SU-DHL-6 (cell line): ENCODE measurements around the gene BMERB1.
"Not testable (repeated sequence)": the region's sequence is repeated elsewhere in the genome, so short reads cannot be mapped to it uniquely, and the experiment has no call there.

Source experiments
- H2AFZ ChIP-seq: fragments of 200-600 bp; sonication (generic); 2 replicates; pipeline ENCODE4 v1.6.1; 2014; ENCODE audit warnings: low read depth, mild to moderate bottlenecking, moderate library complexity, mixed read lengths, antibody characterized with exemption, low read length; ENCODE audit not compliant: severe bottlenecking
- H3F3A ChIP-seq: fragments of 200-600 bp; shearing (Covaris generic); 2 replicates; pipeline ENCODE4 v1.6.0; 2016; ENCODE audit warnings: antibody characterized with exemption, mild to moderate bottlenecking; ENCODE audit not compliant: insufficient read depth
- H3K27ac ChIP-seq: fragments of 200-600 bp; sonication (generic); 2 replicates; pipeline ENCODE4 v1.5.1; 2016; ENCODE audit warnings: low read depth, mild to moderate bottlenecking, low read length, moderate library complexity, mixed read lengths
- H3K27me3 ChIP-seq: fragments of 200-600 bp; sonication (generic), shearing (Covaris generic); 2 replicates; pipeline ENCODE4 v1.6.0; 2014; ENCODE audit warnings: mild to moderate bottlenecking, low read length
- H3K36me3 ChIP-seq: fragments of 200-600 bp; sonication (generic); 2 replicates; pipeline ENCODE4 v1.6.1; 2014; ENCODE audit warnings: mild to moderate bottlenecking, low read length, mixed read lengths
- H3K4me2 ChIP-seq: fragments of 300-600, 200-600 bp; shearing (Covaris generic), sonication (generic); 2 replicates; pipeline ENCODE4 v1.6.0; 2014; ENCODE audit warnings: low read length, low read depth, mild to moderate bottlenecking; ENCODE audit not compliant: poor library complexity, severe bottlenecking
- H3K4me3 ChIP-seq: fragments of 200-600 bp; sonication (generic); 2 replicates; pipeline ENCODE4 v1.5.1; 2014; ENCODE audit warnings: antibody characterized with exemption, low read length, mild to moderate bottlenecking, mixed read lengths; ENCODE audit not compliant: insufficient read depth, poor library complexity, severe bottlenecking
- H3K79me2 ChIP-seq: fragments of 200-600 bp; sonication (generic); 2 replicates; pipeline ENCODE4 v1.6.1; 2014; ENCODE audit warnings: mild to moderate bottlenecking, low read length, moderate library complexity; ENCODE audit not compliant: insufficient read depth
- H3K9ac ChIP-seq: fragments of 200-600 bp; sonication (generic); 2 replicates; pipeline ENCODE4 v1.7.0; 2014; ENCODE audit warnings: mild to moderate bottlenecking, low read length
- H3K9me2 ChIP-seq: fragments of 200-600 bp; sonication (generic); replicated peaks from 2 replicates; pipeline ENCODE4 v1.6.1; 2014; ENCODE audit warnings: low read length; ENCODE audit not compliant: insufficient read depth
- H3K9me3 ChIP-seq: fragments of 200-600 bp; sonication (generic); 2 replicates; pipeline ENCODE4 v1.6.1; 2014; ENCODE audit warnings: low read length, mixed read lengths; ENCODE audit not compliant: insufficient read depth
- H4K20me1 ChIP-seq: fragments of 200-600 bp; sonication (generic); 2 replicates; pipeline ENCODE4 v1.6.1; 2014; ENCODE audit warnings: low read depth, mild to moderate bottlenecking, antibody characterized with exemption, low read length, moderate library complexity, mixed read lengths
- CTCF ChIP-seq: fragments of 200-600 bp; sonication (generic); IDR thresholded peaks from one replicate; pipeline ENCODE4 v1.5.1; 2017; ENCODE audit warnings: antibody characterized with exemption, mild to moderate bottlenecking, low read length, moderate library complexity; ENCODE audit not compliant: insufficient read depth, poor library complexity, severe bottlenecking
- EZH2phosphoT487 ChIP-seq: fragments of 200-600 bp; sonication (generic), shearing (Covaris generic); conservative IDR thresholded peaks from 2 replicates; pipeline ENCODE4 v1.6.1; 2018; ENCODE audit warnings: mild to moderate bottlenecking, antibody characterized with exemption, low read length, moderate library complexity, mixed read lengths

Gene BMERB1

GRCh38 chr16:15544405-15544804 lies 110.0 kb downstream of the BMERB1 start:
- Histone ChIP-seq H3K4me2 (no peak overlapping the region), H3K9ac (no peak overlapping the region), H3F3A (no peaks in the 10 kb centered on the region), H4K20me1 (no peaks in the 10 kb centered on the region), H3K79me2 (no peaks in the 10 kb centered on the region), H3K36me3 (no peaks in the 10 kb centered on the region), H3K9me2 (no peaks in the 10 kb centered on the region), H3K27me3 (no peaks in the 10 kb centered on the region), H3K27ac (no peak overlapping the region), H3K4me3 (no peak overlapping the region), H2AFZ (no peak overlapping the region), H3K9me3 (no peaks in the 10 kb centered on the region)
- TF ChIP-seq CTCF = no peak
- TF ChIP-seq EZH2phosphoT487 = no peak

- Histone ChIP-seq H3K9ac (no peak overlapping the region), H3K36me3 (no peaks in the 10 kb centered on the region), H3K79me2 (no peaks in the 10 kb centered on the region), H2AFZ (no peak overlapping the region), H4K20me1 (no peaks in the 10 kb centered on the region), H3K4me3 (no peak overlapping the region), H3K27me3 (no peaks in the 10 kb centered on the region), H3F3A (no peaks in the 10 kb centered on the region), H3K27ac (no peak overlapping the region), H3K9me2 (no peaks in the 10 kb centered on the region), H3K4me2 (no peak overlapping the region), H3K9me3 (no peaks in the 10 kb centered on the region)
- TF ChIP-seq EZH2phosphoT487 (no peak), CTCF (no peak)
Observed at GRCh38 chr16:15545544-15545943, 111.2 kb downstream of the BMERB1 start.

GRCh38 chr16:15547072-15547767 lies 112.8 kb downstream of the BMERB1 start:
- H4K20me1 ChIP-seq, H3K9ac ChIP-seq, H3K4me3 ChIP-seq, H3F3A ChIP-seq, H3K36me3 ChIP-seq, H3K9me2 ChIP-seq, H3K79me2 ChIP-seq, H2AFZ ChIP-seq, H3K27ac ChIP-seq, H3K4me2 ChIP-seq, H3K9me3 ChIP-seq, H3K27me3 ChIP-seq: not testable (repeated sequence)

- no peaks in the 10 kb centered on the region for H3K36me3 ChIP-seq
- no peaks in the 10 kb centered on the region for H3K9me3 ChIP-seq
- H3K9ac ChIP-seq = no peak overlapping the region
- no peaks in the 10 kb centered on the region for H4K20me1 ChIP-seq
- no peak overlapping the region for H2AFZ ChIP-seq
- no peaks in the 10 kb centered on the region for H3F3A ChIP-seq
- H3K4me3 ChIP-seq = no peak overlapping the region
- no peaks in the 10 kb centered on the region for H3K79me2 ChIP-seq
- no peaks in the 10 kb centered on the region for H3K27me3 ChIP-seq
- H3K4me2 ChIP-seq = no peak overlapping the region
- no peaks in the 10 kb centered on the region for H3K9me2 ChIP-seq
- TF ChIP-seq EZH2phosphoT487 (no peak), CTCF (no peak)
- no peak overlapping the region for H3K27ac ChIP-seq
Observed at GRCh38 chr16:15547768-15548096, 113.3 kb downstream of the BMERB1 start.
